ENCODE measurements around the gene ABLIM1. TPM values are rescaled to one million over a fixed set of nuclear protein-coding genes. Genes with fewer than 3 reads are reported as not detected.

ABLIM1 gene
- total and polyA plus RNA-seq, 10 donors: 11.0 to 59.4 (median 38.7) TPM

GRCh38 chr10:114684084-114684821 is 26.2 kb upstream of the ABLIM1 start:
- peak overlapping the region in 2 of 8 donors; percentile 8 to 47 for H3K4me3 ChIP-seq
- intact Hi-C loops (cut with DNase I; ENCODE audit: low total_unique reads): no loop called here
- no peak for DNase-seq

DNA sequence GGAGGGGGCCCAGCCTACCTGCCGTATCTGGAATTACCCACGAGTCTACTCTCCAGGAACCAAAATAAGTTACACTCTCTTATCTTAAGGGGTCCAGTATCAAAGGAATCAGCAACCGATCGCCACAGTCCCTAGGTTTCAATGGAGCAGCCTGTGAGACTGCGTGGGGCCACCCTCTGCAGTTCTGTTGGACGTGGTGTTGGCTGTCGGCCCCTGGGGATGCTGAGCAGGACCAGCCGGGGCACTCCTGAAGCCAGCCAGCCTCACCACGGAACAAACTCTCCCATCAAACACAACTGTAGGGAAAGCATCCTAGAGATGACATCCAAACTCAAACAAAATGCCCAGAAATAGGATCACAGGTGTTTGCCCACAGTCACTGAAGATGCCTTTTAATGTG is 25.5 kb upstream of the ABLIM1 start:
- no peak for TF ChIP-seq POLR2A (IDR thresholded peaks at IDR 0.05)
- no peak for TF ChIP-seq POLR2AphosphoS5 (IDR thresholded peaks at IDR 0.05)
- TF ChIP-seq CTCF (IDR thresholded peaks at IDR 0.05 in 8 of 11, conservative IDR thresholded peaks at IDR 0.05 in 3 of 11): no peak
- DNase-seq: no peak
- intact Hi-C loops (cut with DNase I; ENCODE audit: low total_unique reads): no loop called here

More at GRCh38 chr10:114684084-114684821, 26.2 kb upstream of the ABLIM1 start:
- Histone ChIP-seq H3K27me3 (replicated peaks in 1 of 7) (peaks cover 0 to 7% (median 0%) of the 10 kb centered on the region in 7 donors), H3K27ac (peak overlapping the region in 7 of 8 donors; percentile 44 to 69 (median 55)), H3K4me1 (peaks cover 0 to 39% (median 2%) of the 10 kb centered on the region in 6 donors), H3K36me3 (no peaks in the 10 kb centered on the region), H3K9me3 (no peaks in the 10 kb centered on the region)
- 33 to 41% (median 36%) methylated on average over 12 of the region's 12 CpGs for WGBS, 5 donors
- TF ChIP-seq POLR2AphosphoS5 (IDR thresholded peaks at IDR 0.05): peak; percentile 29 to 49 (median 37)
- TF ChIP-seq CTCF (IDR thresholded peaks at IDR 0.05 in 8 of 11, conservative IDR thresholded peaks at IDR 0.05 in 3 of 11): no peak

GRCh38 chr10:114683162-114683561 is 25.1 kb upstream of the ABLIM1 start:
- no peak for DNase-seq
- Histone ChIP-seq H3K4me1 (peaks cover 0 to 39% (median 2%) of the 10 kb centered on the region in 6 donors), H3K36me3 (no peaks in the 10 kb centered on the region), H3K9me3 (no peaks in the 10 kb centered on the region), H3K4me3 (no peak overlapping the region), H3K27me3 (replicated peaks in 1 of 7) (peaks cover 0 to 7% (median 0%) of the 10 kb centered on the region in 7 donors), H3K27ac (peak overlapping the region in 2 of 8 donors; percentile 52 to 69)
- TF ChIP-seq CTCF (IDR thresholded peaks at IDR 0.05 in 8 of 11, conservative IDR thresholded peaks at IDR 0.05 in 3 of 11) (no peak), POLR2AphosphoS5 (IDR thresholded peaks at IDR 0.05) (no peak), POLR2A (IDR thresholded peaks at IDR 0.05) (no peak)
- intact Hi-C loops (cut with DNase I; ENCODE audit: low total_unique reads): no loop called here
- 79 to 91% (median 80%) methylated on average over 10 of the region's 10 CpGs for WGBS, 5 donors

More for the DNA sequence above, 25.5 kb upstream of the ABLIM1 start:
- H3K36me3 ChIP-seq: no peaks in the 10 kb centered on the region
- peak overlapping the region in 2 of 8 donors; percentile 8 to 47 for H3K4me3 ChIP-seq
- H3K4me1 ChIP-seq: peaks cover 0 to 39% (median 2%) of the 10 kb centered on the region in 6 donors
- H3K9me3 ChIP-seq: no peaks in the 10 kb centered on the region
- H3K27ac ChIP-seq: peak overlapping the region in 3 of 8 donors; percentile 52 to 69 (median 60)
- H3K27me3 ChIP-seq (replicated peaks in 1 of 7): peaks cover 0 to 7% (median 0%) of the 10 kb centered on the region in 7 donors
- 90 to 93% (median 92%) methylated on average over 7 to 9 of the region's 9 CpGs for WGBS, 5 donors

DNA sequence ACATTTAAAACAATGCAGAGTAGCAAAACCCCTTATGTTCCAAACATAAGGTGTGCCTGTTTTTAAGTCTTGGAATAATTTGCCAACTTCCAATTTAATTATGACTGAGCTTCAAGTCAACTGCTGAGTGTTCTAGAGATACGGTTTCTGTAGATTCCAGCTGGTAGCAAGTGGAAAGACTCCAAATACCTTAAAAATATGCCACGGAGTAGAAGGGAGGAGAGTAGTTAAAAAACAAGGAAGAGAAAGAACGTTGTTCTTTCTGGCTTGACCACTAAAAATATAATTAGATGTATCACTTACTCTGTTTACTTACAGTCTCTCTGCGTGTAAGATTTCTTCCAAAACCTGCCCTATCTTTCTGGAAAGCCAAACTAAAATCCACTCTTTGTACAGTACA is 24.5 kb upstream of the ABLIM1 start:
- Histone ChIP-seq H3K36me3 (no peaks in the 10 kb centered on the region), H3K27ac (peak overlapping the region in 1 of 8 donors; percentile 16), H3K27me3 (replicated peaks in 1 of 7) (peaks cover 0 to 7% (median 0%) of the 10 kb centered on the region in 7 donors), H3K4me1 (peaks cover 0 to 39% (median 2%) of the 10 kb centered on the region in 6 donors), H3K4me3 (no peak overlapping the region), H3K9me3 (no peaks in the 10 kb centered on the region)
- intact Hi-C loops (cut with DNase I; ENCODE audit: low total_unique reads): no loop called here
- TF ChIP-seq CTCF (IDR thresholded peaks at IDR 0.05 in 8 of 11, conservative IDR thresholded peaks at IDR 0.05 in 3 of 11) (no peak), POLR2AphosphoS5 (IDR thresholded peaks at IDR 0.05) (no peak), POLR2A (IDR thresholded peaks at IDR 0.05) (no peak)
- 52 to 69% (median 56%) methylated on average over 4 of the region's 4 CpGs for WGBS, 5 donors
- no peak for DNase-seq
